ENCODE data around the gene CDR2. TPM values are rescaled to one million over a fixed set of nuclear protein-coding genes. Genes with fewer than 3 reads are reported as not detected.
"Not testable (repeated sequence)": the region's sequence is repeated elsewhere in the genome, so short reads cannot be mapped to it uniquely, and the experiment has no call there.

Gene CDR2
- total and polyA plus RNA-seq, 11 donors: 3.7 to 12.4 (median 6.0) TPM

DNA sequence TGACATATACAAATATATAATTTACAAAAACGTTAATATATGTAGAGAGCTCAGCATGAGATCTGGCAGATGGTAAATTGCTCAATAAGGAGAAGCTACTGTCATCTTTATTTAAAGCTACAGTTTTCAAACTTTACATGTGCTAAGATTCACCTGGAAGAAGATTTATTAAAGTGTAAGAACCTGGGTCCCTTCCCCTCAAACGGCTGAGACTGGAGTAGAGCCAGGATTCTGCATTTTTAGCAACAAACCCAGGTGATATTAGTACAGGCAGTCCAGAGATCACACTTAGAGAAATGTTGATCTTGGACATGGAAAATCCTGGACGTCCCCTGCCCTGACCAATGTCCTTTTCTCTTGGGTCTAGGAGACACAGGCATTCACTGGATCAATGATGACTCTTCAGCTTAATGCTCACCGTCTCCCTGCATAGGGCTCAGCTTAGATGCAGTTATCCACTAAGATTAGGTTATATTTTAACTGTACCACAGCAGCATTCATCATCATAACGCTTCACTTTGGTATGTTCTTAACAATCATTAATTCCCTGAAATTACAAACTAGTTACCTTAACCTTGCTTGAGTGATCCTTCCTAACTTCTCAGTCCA lies 20.4 kb downstream of the CDR2 start:
- H3K4me1 ChIP-seq: peaks cover 0 to 62% (median 5%) of the 10 kb centered on the region in 12 donors
- no peak overlapping the region for H3K4me3 ChIP-seq
- intact Hi-C loops (cut with DNase I): loop anchor here in 1 of 10 donors (10.0 kb wide), 1 partner anchor 51 kb away; no protein-coding TSS in a partner anchor
- peak overlapping the region in 2 of 12 donors; percentile 45 to 69 for H3K27ac ChIP-seq
- TF ChIP-seq CTCF (IDR thresholded peaks at IDR 0.05): no peak
- no peak for TF ChIP-seq POLR2A (IDR thresholded peaks at IDR 0.05)
- peaks cover 0 to 48% (median 10%) of the 10 kb centered on the region in 9 donors for H3K36me3 ChIP-seq
- ATAC-seq: no peak
- no peaks in the 10 kb centered on the region for H3K27me3 ChIP-seq
- DNase-seq: no peak
- no peaks in the 10 kb centered on the region for H3K9me3 ChIP-seq
- WGBS, 4 donors: 61 to 74% (median 66%) methylated on average over 5 of the region's 5 CpGs

- ATAC-seq (peak in 3 of 4 donors; percentile 27 to 56 (median 32)), DNase-seq (no peak)
- Histone ChIP-seq H3K9me3 (no peaks in the 10 kb centered on the region), H3K4me3 (no peak overlapping the region), H3K27ac (peak overlapping the region in 2 of 12 donors; percentile 45 to 69), H3K27me3 (no peaks in the 10 kb centered on the region), H3K36me3 (peaks cover 0 to 55% (median 16%) of the 10 kb centered on the region in 9 donors), H3K4me1 (peaks cover 0 to 58% (median 5%) of the 10 kb centered on the region in 12 donors)
- WGBS, 4 donors: 50 to 63% (median 60%) methylated on average over 3 of the region's 3 CpGs
- intact Hi-C loops (cut with DNase I): loop anchor here in 1 of 10 donors (10.0 kb wide), 1 partner anchor 51 kb away; no protein-coding TSS in a partner anchor
- no peak for TF ChIP-seq POLR2A (IDR thresholded peaks at IDR 0.05)
- TF ChIP-seq CTCF (IDR thresholded peaks at IDR 0.05): no peak
These were observed 21.1 kb downstream of the CDR2 start for GRCh38 chr16:22353191-22353919.

- DNase-seq (no peak), ATAC-seq (no peak)
- H3K4me1 ChIP-seq: peaks cover 0 to 53% (median 5%) of the 10 kb centered on the region in 12 donors
- 93 to 97% (median 95%) methylated on average over 5 of the region's 5 CpGs for WGBS, 4 donors
- H3K36me3 ChIP-seq: peaks cover 0 to 60% (median 22%) of the 10 kb centered on the region in 9 donors
- TF ChIP-seq CTCF (IDR thresholded peaks at IDR 0.05) (no peak), POLR2A (IDR thresholded peaks at IDR 0.05) (no peak)
- no peaks in the 10 kb centered on the region for H3K27me3 ChIP-seq
- intact Hi-C loops (cut with DNase I): loop anchor here in 1 of 10 donors (10.0 kb wide), 1 partner anchor 52 kb away; no protein-coding TSS in a partner anchor
- no peak overlapping the region for H3K4me3 ChIP-seq
- H3K9me3 ChIP-seq: no peaks in the 10 kb centered on the region
- H3K27ac ChIP-seq: peak overlapping the region in 2 of 12 donors; percentile 45 to 69
These were observed 21.7 kb downstream of the CDR2 start for GRCh38 chr16:22352723-22353122.

- Histone ChIP-seq H3K9me3 (no peaks in the 10 kb centered on the region), H3K27me3 (no peaks in the 10 kb centered on the region), H3K27ac (no peak overlapping the region), H3K4me3 (no peak overlapping the region), H3K4me1 (peaks cover 0 to 51% (median 6%) of the 10 kb centered on the region in 12 donors), H3K36me3 (peaks cover 0 to 61% (median 25%) of the 10 kb centered on the region in 9 donors)
- DNase-seq: no peak
- intact Hi-C loops (cut with DNase I): loop anchor here in 1 of 10 donors (10.0 kb wide), 1 partner anchor 53 kb away; no protein-coding TSS in a partner anchor
- 94 to 98% (median 96%) methylated on average over 6 of the region's 6 CpGs for WGBS, 4 donors
- TF ChIP-seq POLR2A (IDR thresholded peaks at IDR 0.05) (no peak), CTCF (IDR thresholded peaks at IDR 0.05) (no peak)
- no peak for ATAC-seq
These were observed 22.3 kb downstream of the CDR2 start for GRCh38 chr16:22352140-22352539.

DNA sequence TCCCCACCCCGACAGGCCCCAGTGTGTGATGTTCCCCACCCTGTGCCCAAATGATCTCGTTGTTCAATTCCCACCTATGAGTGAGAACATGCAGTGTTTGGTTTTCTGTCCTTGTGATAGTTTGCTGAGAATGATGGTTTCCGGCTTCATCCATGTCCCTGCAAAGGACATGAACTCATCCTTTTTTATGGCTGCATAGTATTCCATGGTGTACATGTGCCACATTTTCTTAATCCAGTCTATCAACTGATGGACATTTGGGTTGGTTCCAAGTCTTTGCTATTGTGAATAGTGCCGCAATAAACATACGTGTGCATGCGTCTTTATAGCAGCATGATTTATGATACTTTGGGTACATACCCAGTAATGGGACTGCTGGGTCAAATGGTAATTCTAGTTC lies 23.4 kb downstream of the CDR2 start:
- not testable (repeated sequence) for H3K9me3 ChIP-seq, H3K4me3 ChIP-seq, DNase-seq, ATAC-seq, H3K27me3 ChIP-seq, H3K27ac ChIP-seq
- peaks cover 0 to 72% (median 36%) of the 10 kb centered on the region in 9 donors for H3K36me3 ChIP-seq
- H3K4me1 ChIP-seq: peaks cover 0 to 55% (median 12%) of the 10 kb centered on the region in 12 donors
- 93 to 99% (median 97%) methylated on average over 6 of the region's 6 CpGs for WGBS, 4 donors
- intact Hi-C loops (cut with DNase I): loop anchor here in 1 of 10 donors (10.0 kb wide), 1 partner anchor 54 kb away; no protein-coding TSS in a partner anchor

All from heart left ventricle (tissue), 16 donors.